GM12874 (cell line): Measurements from ENCODE around the gene ARID3B.

Source experiments
- CTCF ChIP-seq: IDR thresholded peaks from 2 replicates; pipeline ENCODE4 v1.5.1; 2011; ENCODE audit warnings: low read depth, mild to moderate bottlenecking, control low read depth, low read length, moderate library complexity; ENCODE audit not compliant: insufficient read depth

Gene ARID3B

GRCh38 chr15:74504836-74505235 is 36.2 kb upstream of the ARID3B start:
- TF ChIP-seq CTCF = no peak

- TF ChIP-seq CTCF = no peak
Observed at GRCh38 chr15:74505837-74506514, 35.0 kb upstream of the ARID3B start.

- no peak for TF ChIP-seq CTCF
Observed at GRCh38 chr15:74506515-74506840, 34.5 kb upstream of the ARID3B start.

GRCh38 chr15:74511583-74511982 is 29.4 kb upstream of the ARID3B start:
- no peak for TF ChIP-seq CTCF

- TF ChIP-seq CTCF = no peak
Observed at GRCh38 chr15:74517096-74517495, 23.9 kb upstream of the ARID3B start.

- TF ChIP-seq CTCF = no peak
Observed at GRCh38 chr15:74519311-74519710, 21.7 kb upstream of the ARID3B start.

GRCh38 chr15:74520407-74520806 is 20.6 kb upstream of the ARID3B start:
- TF ChIP-seq CTCF = no peak
